PFSK-1 (cell line): ENCODE measurements around the gene GNAO1.

ENCODE experiments used
- FOXP2 ChIP-seq: optimal IDR thresholded peaks from 2 replicates; pipeline ENCODE3; 2011; ENCODE audit warnings: borderline replicate concordance, control low read depth, inconsistent platforms; ENCODE audit not compliant: insufficient read depth; ENCODE audit errors: extremely low read length, extremely low read depth
- POLR2AphosphoS5 ChIP-seq: IDR thresholded peaks from 2 replicates; pipeline ENCODE4 v1.6.1; 2012; ENCODE audit warnings: low read depth, mild to moderate bottlenecking, control low read depth, low read length, moderate library complexity
- SIN3A ChIP-seq: IDR thresholded peaks from 2 replicates; pipeline ENCODE4 v1.6.1; 2012; ENCODE audit warnings: mild to moderate bottlenecking, low read length, moderate library complexity, borderline replicate concordance; ENCODE audit not compliant: insufficient read depth
- TAF1 ChIP-seq: IDR thresholded peaks from 2 replicates; pipeline ENCODE4 v1.6.1; 2012; ENCODE audit warnings: low read length, control low read depth, borderline replicate concordance; ENCODE audit not compliant: insufficient read depth
- TF ChIP-seq, protein P1 (sequence below), 2 experiments: IDR thresholded peaks; 2 replicates each; pipeline versions ENCODE4 v1.6.1 to v1.8.0; 2011 to 2012; ENCODE audit warnings: low read depth in 2 of 2, low read length in 2 of 2, control low read depth in 1 of 2, inconsistent platforms in 1 of 2, mild to moderate bottlenecking in 1 of 2, moderate library complexity in 1 of 2; ENCODE audit not compliant: insufficient read depth in 1 of 2

The GNAO1 gene

DNA sequence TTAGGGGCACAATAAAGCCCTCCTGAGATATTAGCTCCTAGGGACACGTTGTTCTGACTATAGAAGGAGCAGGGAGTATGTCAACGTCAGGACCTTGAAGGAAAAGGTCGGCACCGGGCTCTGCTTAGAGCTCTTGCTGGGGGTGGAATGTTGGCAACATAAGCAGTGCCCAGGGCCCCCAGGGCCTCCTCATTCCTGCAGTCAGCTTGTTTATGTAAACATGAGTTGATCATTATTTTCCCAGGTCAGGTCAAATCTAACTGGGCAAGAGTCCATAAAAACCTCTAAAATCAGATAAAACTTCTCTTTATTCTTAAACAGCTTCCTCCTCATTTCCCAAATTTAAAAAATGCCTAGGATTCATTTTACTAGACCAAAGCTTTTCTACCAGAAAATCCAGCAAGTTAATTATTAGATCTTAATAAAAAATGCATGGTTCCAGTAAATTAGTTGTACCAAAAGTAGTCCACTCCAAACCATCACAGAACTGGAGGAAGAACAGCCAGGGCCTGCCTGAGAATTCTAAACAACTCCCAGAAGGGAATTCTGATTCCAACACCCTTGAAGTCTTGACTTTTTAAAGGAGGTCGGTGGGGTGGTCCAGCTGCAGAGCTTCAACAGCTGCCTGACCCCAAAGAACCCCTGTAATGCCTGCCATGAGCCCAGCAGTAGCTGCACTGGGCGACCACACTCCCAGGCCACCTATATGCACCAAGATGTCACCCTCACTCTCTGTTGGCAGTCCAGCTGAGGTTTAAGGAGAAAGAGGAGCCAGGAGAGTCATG is 179.8 kb downstream of the GNAO1 start:
- TF ChIP-seq, protein P1, sequence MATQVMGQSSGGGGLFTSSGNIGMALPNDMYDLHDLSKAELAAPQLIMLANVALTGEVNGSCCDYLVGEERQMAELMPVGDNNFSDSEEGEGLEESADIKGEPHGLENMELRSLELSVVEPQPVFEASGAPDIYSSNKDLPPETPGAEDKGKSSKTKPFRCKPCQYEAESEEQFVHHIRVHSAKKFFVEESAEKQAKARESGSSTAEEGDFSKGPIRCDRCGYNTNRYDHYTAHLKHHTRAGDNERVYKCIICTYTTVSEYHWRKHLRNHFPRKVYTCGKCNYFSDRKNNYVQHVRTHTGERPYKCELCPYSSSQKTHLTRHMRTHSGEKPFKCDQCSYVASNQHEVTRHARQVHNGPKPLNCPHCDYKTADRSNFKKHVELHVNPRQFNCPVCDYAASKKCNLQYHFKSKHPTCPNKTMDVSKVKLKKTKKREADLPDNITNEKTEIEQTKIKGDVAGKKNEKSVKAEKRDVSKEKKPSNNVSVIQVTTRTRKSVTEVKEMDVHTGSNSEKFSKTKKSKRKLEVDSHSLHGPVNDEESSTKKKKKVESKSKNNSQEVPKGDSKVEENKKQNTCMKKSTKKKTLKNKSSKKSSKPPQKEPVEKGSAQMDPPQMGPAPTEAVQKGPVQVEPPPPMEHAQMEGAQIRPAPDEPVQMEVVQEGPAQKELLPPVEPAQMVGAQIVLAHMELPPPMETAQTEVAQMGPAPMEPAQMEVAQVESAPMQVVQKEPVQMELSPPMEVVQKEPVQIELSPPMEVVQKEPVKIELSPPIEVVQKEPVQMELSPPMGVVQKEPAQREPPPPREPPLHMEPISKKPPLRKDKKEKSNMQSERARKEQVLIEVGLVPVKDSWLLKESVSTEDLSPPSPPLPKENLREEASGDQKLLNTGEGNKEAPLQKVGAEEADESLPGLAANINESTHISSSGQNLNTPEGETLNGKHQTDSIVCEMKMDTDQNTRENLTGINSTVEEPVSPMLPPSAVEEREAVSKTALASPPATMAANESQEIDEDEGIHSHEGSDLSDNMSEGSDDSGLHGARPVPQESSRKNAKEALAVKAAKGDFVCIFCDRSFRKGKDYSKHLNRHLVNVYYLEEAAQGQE (IDR thresholded peaks at IDR 0.05; ENCODE audit: insufficient read depth in 1 of 2, low read depth in 2 of 2, low read length in 2 of 2) = no peak
- TF ChIP-seq FOXP2 = no peak
- no peak for TF ChIP-seq TAF1
- no peak for TF ChIP-seq SIN3A
- TF ChIP-seq POLR2AphosphoS5 = no peak

GRCh38 chr16:56371660-56371937 is 180.3 kb downstream of the GNAO1 start:
- no peak for TF ChIP-seq FOXP2
- no peak for TF ChIP-seq TAF1
- TF ChIP-seq SIN3A = no peak
- no peak for TF ChIP-seq POLR2AphosphoS5
- TF ChIP-seq, protein P1 (IDR thresholded peaks at IDR 0.05; ENCODE audit: insufficient read depth in 1 of 2, low read depth in 2 of 2, low read length in 2 of 2) = no peak

- TF ChIP-seq POLR2AphosphoS5 = no peak
- TF ChIP-seq FOXP2 = no peak
- TF ChIP-seq TAF1 = no peak
- no peak for TF ChIP-seq SIN3A
- TF ChIP-seq, protein P1 (IDR thresholded peaks at IDR 0.05; ENCODE audit: insufficient read depth in 1 of 2, low read depth in 2 of 2, low read length in 2 of 2) = no peak
Measured at GRCh38 chr16:56372013-56372634, 180.8 kb downstream of the GNAO1 start.

- TF ChIP-seq, protein P1 (IDR thresholded peaks at IDR 0.05; ENCODE audit: insufficient read depth in 1 of 2, low read depth in 2 of 2, low read length in 2 of 2) = no peak
- no peak for TF ChIP-seq TAF1
- no peak for TF ChIP-seq POLR2AphosphoS5
- TF ChIP-seq SIN3A = no peak
- TF ChIP-seq FOXP2 = no peak
Measured at GRCh38 chr16:56373003-56373402, 181.7 kb downstream of the GNAO1 start.

DNA sequence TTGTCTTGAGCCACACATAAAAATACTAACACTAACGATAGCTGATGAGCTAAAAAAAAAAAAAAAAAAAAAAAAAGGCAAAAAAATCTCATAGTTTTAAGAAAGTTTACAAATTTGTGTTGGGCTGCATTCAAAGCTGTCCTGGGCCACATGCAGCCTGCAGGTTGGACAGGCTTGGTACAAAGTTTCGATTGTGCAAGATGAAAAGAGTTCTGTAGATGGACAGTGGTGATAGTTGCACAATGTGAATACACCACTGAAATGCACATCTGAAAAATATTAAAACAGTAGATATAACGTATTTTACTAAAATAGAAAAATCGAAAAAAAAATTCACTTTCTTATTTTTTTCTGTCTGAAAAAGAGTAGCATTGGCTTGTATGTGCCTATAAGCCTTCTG is 191.2 kb downstream of the GNAO1 start:
- TF ChIP-seq POLR2AphosphoS5 (no peak), FOXP2 (no peak), SIN3A (no peak), TAF1 (no peak)
- TF ChIP-seq, protein P1 (IDR thresholded peaks at IDR 0.05; ENCODE audit: insufficient read depth in 1 of 2, low read depth in 2 of 2, low read length in 2 of 2) = no peak
